ENCODE measurements around the gene PPL. TPM values are rescaled to one million over a fixed set of nuclear protein-coding genes. Genes with fewer than 3 reads are reported as not detected.
"Not testable (repeated sequence)": the region's sequence is repeated elsewhere in the genome, so short reads cannot be mapped to it uniquely, and the experiment has no call there.

Gene PPL
- polyA plus RNA-seq, 1 experiment = 0.56 TPM

DNA sequence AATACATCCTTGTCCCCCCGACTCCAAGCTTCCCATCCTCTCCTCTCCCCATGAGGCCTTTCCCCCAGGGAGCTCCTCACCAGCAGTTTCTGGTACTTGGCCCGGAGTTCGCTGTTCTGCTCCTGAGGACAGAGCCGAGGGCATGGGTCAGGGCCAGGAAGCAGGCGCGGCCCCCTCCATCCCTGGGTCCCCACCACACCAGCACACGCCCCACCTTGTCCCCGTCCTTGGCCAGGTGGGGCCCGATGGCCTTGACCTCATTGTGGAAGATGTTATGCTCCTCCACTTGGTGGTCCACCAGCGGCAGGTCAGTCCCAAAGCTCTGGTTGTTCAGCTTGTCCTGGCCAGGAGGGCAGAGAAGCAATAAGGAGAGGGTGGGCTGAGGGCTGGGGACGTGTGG is 36.2 kb downstream of the PPL start:
- DNase-seq (ENCODE audit: low read depth) = no peak
- H3K4me3 ChIP-seq (ENCODE audit: low read depth, low read length) = no peak overlapping the region
- H3K36me3 ChIP-seq (ENCODE audit: control insufficient read depth, insufficient read depth, low read length) = no peaks in the 10 kb centered on the region
- no peak for TF ChIP-seq CTCF (IDR thresholded peaks at IDR 0.05; ENCODE audit: insufficient read depth, low read depth, low read length)
- H3K27me3 ChIP-seq (ENCODE audit: control insufficient read depth, insufficient read depth, low read length) = peaks cover 5% of the 10 kb centered on the region
- ChIA-PET CTCF (no interaction called here), POLR2A (interaction anchor here (0.7 kb wide), 1 partner anchor 11 kb away, joined by 14 read pairs; no protein-coding TSS in a partner anchor)

DNA sequence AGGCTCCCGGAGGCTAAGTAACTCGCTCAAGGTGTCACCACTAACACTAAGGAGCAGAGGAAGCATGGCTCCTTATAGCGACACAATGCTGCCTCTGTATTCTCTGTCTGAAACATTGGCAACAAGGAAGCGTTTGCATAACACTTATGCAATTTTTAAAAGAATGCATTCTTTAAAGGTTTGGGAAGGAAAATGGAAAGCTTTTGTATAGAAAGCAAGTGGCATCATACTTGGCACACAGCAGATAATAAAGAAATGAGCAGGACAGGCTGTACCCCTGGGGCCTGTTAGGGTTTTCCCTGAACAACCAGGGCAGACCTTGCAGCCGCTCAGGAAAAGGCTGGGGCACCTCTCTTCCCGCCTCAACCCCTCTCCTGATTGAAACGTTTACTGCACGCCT is 36.9 kb downstream of the PPL start:
- Histone ChIP-seq H3K27me3 (ENCODE audit: control insufficient read depth, insufficient read depth, low read length) (peaks cover 2% of the 10 kb centered on the region), H3K4me3 (ENCODE audit: low read depth, low read length) (no peak overlapping the region), H3K36me3 (ENCODE audit: control insufficient read depth, insufficient read depth, low read length) (no peaks in the 10 kb centered on the region)
- ChIA-PET POLR2A (interaction anchor here (0.7 kb wide), 1 partner anchor 11 kb away, joined by 14 read pairs; no protein-coding TSS in a partner anchor), CTCF (no interaction called here)
- no peak for TF ChIP-seq CTCF (IDR thresholded peaks at IDR 0.05; ENCODE audit: insufficient read depth, low read depth, low read length)
- no peak for DNase-seq (ENCODE audit: low read depth)

DNA sequence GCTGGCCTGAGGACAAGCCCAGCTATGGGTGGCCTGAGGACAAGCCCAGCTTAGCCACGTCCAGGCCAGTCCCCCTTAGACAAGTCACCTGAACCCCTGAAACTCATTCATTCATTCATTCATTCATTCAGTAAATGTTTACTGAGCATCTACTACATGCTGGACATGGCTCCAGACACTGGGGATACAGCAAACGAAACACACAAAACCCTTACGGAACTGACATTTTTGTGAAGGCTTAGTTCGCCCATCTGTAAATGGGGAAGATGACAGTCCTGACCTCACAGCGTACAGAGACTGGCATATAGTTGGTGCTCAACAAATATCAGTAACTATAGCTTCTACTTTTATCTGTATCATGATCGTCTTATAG is 37.5 kb downstream of the PPL start:
- no peak for DNase-seq (ENCODE audit: low read depth)
- POLR2A ChIA-PET = no interaction called here
- no peak for TF ChIP-seq CTCF (IDR thresholded peaks at IDR 0.05; ENCODE audit: insufficient read depth, low read depth, low read length)
- CTCF ChIA-PET = no interaction called here
- Histone ChIP-seq H3K4me3 (ENCODE audit: low read depth, low read length) (no peak overlapping the region), H3K36me3 (ENCODE audit: control insufficient read depth, insufficient read depth, low read length) (no peaks in the 10 kb centered on the region), H3K27me3 (ENCODE audit: control insufficient read depth, insufficient read depth, low read length) (no peaks in the 10 kb centered on the region; the same call in 1 of the 2 replicates)

DNA sequence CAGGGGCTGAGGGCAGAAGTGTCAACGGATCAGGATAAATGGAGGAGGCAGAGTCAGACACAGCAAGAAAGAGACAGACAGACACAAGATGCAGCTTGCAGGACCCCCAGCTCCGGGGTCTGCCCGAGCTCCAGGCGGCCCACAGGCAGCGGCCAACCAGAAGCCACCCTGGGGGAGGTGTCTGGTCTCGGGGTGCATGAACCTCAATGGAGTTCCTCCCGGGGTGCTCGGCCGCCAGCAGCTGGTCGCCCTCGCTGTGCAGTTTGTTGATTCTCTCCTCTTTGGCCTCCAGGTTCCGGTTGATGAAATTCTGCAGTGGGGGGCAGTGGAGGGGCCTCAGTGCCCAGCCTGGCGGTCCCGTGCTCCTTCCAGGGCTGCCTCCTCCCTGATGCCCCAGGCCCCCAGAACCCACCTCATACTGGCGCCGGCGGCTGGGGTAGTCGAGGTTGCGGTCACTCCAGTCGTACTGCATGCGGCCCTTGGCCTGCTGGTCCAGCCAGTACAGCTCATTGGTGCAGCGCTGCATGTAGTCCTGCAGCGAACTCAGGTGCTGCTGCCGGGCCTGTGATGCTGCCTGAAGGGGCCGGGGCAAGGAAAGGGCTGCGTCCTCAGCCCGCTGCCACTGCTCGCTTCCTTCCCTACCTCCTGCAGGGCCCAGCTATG is 38.0 kb downstream of the PPL start:
- ChIA-PET POLR2A (no interaction called here), CTCF (interaction anchor here (0.9 kb wide), 1 partner anchor 58 kb away, joined by 3 read pairs; no protein-coding TSS in a partner anchor)
- no peaks in the 10 kb centered on the region for H3K36me3 ChIP-seq (ENCODE audit: control insufficient read depth, insufficient read depth, low read length)
- no peak for DNase-seq (ENCODE audit: low read depth)
- no peak overlapping the region for H3K4me3 ChIP-seq (ENCODE audit: low read depth, low read length)
- no peak for TF ChIP-seq CTCF (IDR thresholded peaks at IDR 0.05; ENCODE audit: insufficient read depth, low read depth, low read length)
- H3K27me3 ChIP-seq (ENCODE audit: control insufficient read depth, insufficient read depth, low read length) = no peaks in the 10 kb centered on the region; the same call in 1 of the 2 replicates

- CTCF ChIA-PET = interaction anchor here (1.1 kb wide), 1 partner anchor 59 kb away, joined by 3 read pairs; no protein-coding TSS in a partner anchor
- TF ChIP-seq CTCF (IDR thresholded peaks at IDR 0.05; ENCODE audit: insufficient read depth, low read depth, low read length) = no peak
- no peaks in the 10 kb centered on the region for H3K36me3 ChIP-seq (ENCODE audit: control insufficient read depth, insufficient read depth, low read length)
- no peak for DNase-seq (ENCODE audit: low read depth)
- POLR2A ChIA-PET = no interaction called here
- H3K4me3 ChIP-seq (ENCODE audit: low read depth, low read length) = no peak overlapping the region
- no peaks in the 10 kb centered on the region; the same call in 1 of the 2 replicates for H3K27me3 ChIP-seq (ENCODE audit: control insufficient read depth, insufficient read depth, low read length)
Observed at GRCh38 chr16:4897328-4897727, 39.6 kb downstream of the PPL start.

DNA sequence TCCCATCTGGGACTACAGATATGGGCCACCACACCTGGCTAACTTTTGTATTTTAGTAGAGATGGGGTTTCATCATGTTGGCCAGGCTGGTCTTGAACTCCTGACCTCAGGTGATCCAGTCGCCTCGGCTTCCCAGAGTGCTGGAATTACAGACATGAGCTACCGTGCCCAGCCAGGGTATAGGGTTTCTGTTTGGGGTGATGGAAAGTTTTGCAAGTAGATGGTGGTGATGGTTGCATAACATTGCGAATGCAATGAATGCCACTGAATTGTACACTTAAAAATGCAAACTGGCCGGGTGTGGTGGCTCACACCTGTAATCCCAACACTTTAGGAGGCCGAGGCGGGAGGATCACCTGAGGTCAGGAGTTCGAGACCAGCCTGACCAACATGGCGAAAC is 40.2 kb downstream of the PPL start:
- H3K36me3 ChIP-seq (ENCODE audit: control insufficient read depth, insufficient read depth, low read length); DNase-seq (ENCODE audit: low read depth); H3K27me3 ChIP-seq (ENCODE audit: control insufficient read depth, insufficient read depth, low read length); H3K4me3 ChIP-seq (ENCODE audit: low read depth, low read length); POLR2A ChIA-PET: not testable (repeated sequence)
- CTCF ChIA-PET = interaction anchor here (1.1 kb wide), 1 partner anchor 59 kb away, joined by 3 read pairs; no protein-coding TSS in a partner anchor

All from BJ (cell line).